Measurements from ENCODE around the gene PARD3B. TPM values are rescaled to one million over a fixed set of nuclear protein-coding genes. Genes with fewer than 3 reads are reported as not detected.

The PARD3B gene, protein sequence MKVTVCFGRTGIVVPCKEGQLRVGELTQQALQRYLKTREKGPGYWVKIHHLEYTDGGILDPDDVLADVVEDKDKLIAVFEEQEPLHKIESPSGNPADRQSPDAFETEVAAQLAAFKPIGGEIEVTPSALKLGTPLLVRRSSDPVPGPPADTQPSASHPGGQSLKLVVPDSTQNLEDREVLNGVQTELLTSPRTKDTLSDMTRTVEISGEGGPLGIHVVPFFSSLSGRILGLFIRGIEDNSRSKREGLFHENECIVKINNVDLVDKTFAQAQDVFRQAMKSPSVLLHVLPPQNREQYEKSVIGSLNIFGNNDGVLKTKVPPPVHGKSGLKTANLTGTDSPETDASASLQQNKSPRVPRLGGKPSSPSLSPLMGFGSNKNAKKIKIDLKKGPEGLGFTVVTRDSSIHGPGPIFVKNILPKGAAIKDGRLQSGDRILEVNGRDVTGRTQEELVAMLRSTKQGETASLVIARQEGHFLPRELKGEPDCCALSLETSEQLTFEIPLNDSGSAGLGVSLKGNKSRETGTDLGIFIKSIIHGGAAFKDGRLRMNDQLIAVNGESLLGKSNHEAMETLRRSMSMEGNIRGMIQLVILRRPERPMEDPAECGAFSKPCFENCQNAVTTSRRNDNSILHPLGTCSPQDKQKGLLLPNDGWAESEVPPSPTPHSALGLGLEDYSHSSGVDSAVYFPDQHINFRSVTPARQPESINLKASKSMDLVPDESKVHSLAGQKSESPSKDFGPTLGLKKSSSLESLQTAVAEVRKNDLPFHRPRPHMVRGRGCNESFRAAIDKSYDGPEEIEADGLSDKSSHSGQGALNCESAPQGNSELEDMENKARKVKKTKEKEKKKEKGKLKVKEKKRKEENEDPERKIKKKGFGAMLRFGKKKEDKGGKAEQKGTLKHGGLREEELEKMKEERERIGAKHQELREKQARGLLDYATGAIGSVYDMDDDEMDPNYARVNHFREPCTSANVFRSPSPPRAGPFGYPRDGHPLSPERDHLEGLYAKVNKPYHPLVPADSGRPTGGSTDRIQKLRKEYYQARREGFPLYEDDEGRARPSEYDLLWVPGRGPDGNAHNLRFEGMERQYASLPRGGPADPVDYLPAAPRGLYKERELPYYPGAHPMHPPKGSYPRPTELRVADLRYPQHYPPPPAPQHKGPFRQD (N-terminal part only)
- total RNA-seq, result 16.8 TPM

DNA sequence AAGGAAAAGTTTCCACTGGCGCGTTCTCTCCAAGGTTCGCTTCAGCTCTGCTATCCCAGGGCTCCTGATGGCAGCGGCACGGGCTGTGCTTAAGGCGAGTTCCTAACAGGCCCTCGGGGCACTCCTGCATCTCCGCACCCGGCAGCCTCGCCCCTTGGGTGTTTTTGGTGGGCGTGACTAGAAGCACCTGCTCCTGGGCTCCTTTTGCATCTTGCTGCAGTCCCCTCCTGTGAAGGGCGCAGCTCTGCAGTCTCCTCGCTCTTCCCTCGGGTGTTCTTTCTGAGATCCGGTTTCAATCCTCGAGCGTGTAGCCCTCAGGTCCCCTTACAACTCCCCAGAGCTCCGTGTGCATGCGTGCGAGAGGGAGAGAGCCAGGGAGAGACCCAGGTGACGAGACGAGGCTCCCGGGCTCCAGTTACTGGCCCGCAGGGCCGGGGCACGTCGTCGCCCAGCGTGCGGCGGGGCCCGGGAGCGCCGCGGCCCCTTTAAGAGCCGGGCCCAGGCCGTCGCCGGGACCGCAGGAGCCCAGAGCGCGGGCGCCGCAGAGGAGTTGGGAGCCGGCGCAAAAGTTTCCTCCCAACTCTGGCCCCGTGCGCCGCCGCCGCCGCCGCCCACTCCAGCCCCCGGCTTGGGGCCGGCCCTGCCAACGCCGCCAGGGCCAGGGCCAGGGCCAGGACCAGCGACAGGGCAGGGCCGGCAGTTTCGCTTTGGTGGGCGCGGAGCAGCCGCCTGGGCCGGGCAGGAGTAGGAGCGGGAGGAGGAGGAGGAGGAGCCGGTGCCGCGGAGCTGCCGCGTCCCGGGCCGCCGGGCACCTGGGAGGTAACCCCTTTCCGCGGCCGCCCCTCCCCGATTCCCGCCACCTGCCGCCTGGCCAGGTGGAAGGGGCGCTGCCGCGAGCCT, at the start of gene PARD3B:
TSS of gene PARD3B (plus strand) at position 515 of the 900 bp plus-strand sequence. CDS start 525 bp downstream, outside the sequence.

Small RNAs within 50 kb of the gene (small RNA-seq; reads per million reads assigned to genes)
- gene AC008171.1, result not detected

Measured in diencephalon (tissue), 1 donor.